NB4 (cell line): ENCODE results near the gene SORBS1.

Experiments
- CTCF ChIP-seq: IDR thresholded peaks from one replicate; pipeline ENCODE4 v1.5.1; 2012; ENCODE audit warnings: low read depth, low read length
- POLR2A ChIP-seq: IDR thresholded peaks from 2 replicates; pipeline ENCODE4 v1.6.1; 2011; ENCODE audit warnings: mild to moderate bottlenecking; ENCODE audit not compliant: insufficient read length; ENCODE audit errors: extremely low read depth

GRCh38 chr10:95447685-95448084 is 113.5 kb downstream of the SORBS1 start:
- TF ChIP-seq CTCF (no peak), POLR2A (no peak)
